OCI-LY3 (cell line): ENCODE measurements around the gene AGPAT4.
"Not testable (repeated sequence)": the region's sequence is repeated elsewhere in the genome, so short reads cannot be mapped to it uniquely, and the experiment has no call there.

ENCODE experiments used
- EZH2phosphoT487 ChIP-seq: fragments of 200-600 bp; shearing (Covaris generic); IDR thresholded peaks from 2 replicates; pipeline ENCODE4 v1.6.1; 2018; ENCODE audit warnings: antibody characterized with exemption, mixed run types, low read depth
- TF ChIP-seq, protein P1 (sequence below): fragments of 200-600, 300-600 bp; sonication (generic); IDR thresholded peaks from 2 replicates; pipeline ENCODE4 v1.5.1; 2014; ENCODE audit warnings: antibody characterized with exemption, low read length, low read depth

DNA sequence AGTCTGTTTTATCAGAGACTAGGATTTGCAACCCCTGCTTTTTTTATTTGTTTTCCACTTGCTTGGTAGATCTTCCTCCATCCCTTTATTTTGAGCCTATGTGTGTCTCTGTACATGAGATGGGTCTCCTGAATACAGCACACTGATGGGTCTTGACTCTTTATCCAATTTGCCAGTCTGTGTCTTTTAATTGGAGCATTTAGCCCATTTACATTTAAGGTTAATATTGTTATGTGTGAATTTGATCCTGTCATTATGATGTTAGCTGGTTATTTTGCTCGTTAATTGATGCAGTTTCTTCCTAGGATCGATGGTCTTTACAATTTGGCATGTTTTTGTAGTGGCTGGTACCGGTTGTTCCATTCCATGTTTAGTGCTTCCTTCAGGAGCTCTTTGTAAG is 97.4 kb downstream of the AGPAT4 start:
- TF ChIP-seq, protein P1, sequence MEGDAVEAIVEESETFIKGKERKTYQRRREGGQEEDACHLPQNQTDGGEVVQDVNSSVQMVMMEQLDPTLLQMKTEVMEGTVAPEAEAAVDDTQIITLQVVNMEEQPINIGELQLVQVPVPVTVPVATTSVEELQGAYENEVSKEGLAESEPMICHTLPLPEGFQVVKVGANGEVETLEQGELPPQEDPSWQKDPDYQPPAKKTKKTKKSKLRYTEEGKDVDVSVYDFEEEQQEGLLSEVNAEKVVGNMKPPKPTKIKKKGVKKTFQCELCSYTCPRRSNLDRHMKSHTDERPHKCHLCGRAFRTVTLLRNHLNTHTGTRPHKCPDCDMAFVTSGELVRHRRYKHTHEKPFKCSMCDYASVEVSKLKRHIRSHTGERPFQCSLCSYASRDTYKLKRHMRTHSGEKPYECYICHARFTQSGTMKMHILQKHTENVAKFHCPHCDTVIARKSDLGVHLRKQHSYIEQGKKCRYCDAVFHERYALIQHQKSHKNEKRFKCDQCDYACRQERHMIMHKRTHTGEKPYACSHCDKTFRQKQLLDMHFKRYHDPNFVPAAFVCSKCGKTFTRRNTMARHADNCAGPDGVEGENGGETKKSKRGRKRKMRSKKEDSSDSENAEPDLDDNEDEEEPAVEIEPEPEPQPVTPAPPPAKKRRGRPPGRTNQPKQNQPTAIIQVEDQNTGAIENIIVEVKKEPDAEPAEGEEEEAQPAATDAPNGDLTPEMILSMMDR, result not testable (repeated sequence)
- TF ChIP-seq EZH2phosphoT487, result not testable (repeated sequence)
